ENCODE data around the gene MSN.
"Not testable (repeated sequence)": the region's sequence is repeated elsewhere in the genome, so short reads cannot be mapped to it uniquely, and the experiment has no call there.

Gene MSN

GRCh38 chrX:65720381-65720964 lies 53.0 kb downstream of the MSN start:
- no peak for FAIRE-seq

- no peak for FAIRE-seq
Measured at GRCh38 chrX:65723706-65724105, 56.3 kb downstream of the MSN start.

- no peak for FAIRE-seq
Measured at GRCh38 chrX:65726715-65727114, 59.3 kb downstream of the MSN start.

- FAIRE-seq = no peak
Measured at GRCh38 chrX:65731684-65732289, 64.3 kb downstream of the MSN start.

- FAIRE-seq = no peak
Measured at GRCh38 chrX:65740909-65741308, 73.5 kb downstream of the MSN start.

- no peak for FAIRE-seq
Measured at GRCh38 chrX:65741823-65742222, 74.4 kb downstream of the MSN start.

- no peak for FAIRE-seq
Measured at GRCh38 chrX:65744965-65745364, 77.5 kb downstream of the MSN start.

- FAIRE-seq = peak; percentile 5
Measured at GRCh38 chrX:65745427-65745826, 78.0 kb downstream of the MSN start.

GRCh38 chrX:65745992-65746391 lies 78.5 kb downstream of the MSN start:
- no peak for FAIRE-seq

GRCh38 chrX:65750674-65751469 lies 83.4 kb downstream of the MSN start:
- no peak for FAIRE-seq

- no peak for FAIRE-seq
Measured at GRCh38 chrX:65751519-65751918, 84.1 kb downstream of the MSN start.

GRCh38 chrX:65752294-65752693 lies 84.8 kb downstream of the MSN start:
- no peak for FAIRE-seq

GRCh38 chrX:65755786-65756185 lies 88.3 kb downstream of the MSN start:
- peak; percentile 82 for FAIRE-seq

GRCh38 chrX:65757943-65758342 lies 90.5 kb downstream of the MSN start:
- no peak for FAIRE-seq

- FAIRE-seq = no peak
Measured at GRCh38 chrX:65758505-65758904, 91.1 kb downstream of the MSN start.

- FAIRE-seq = not testable (repeated sequence)
Measured at GRCh38 chrX:65759525-65759924, 92.1 kb downstream of the MSN start.

GRCh38 chrX:65769564-65770292 lies 102.3 kb downstream of the MSN start:
- peak; percentile 57 for FAIRE-seq

- no peak for FAIRE-seq
Measured at GRCh38 chrX:65772842-65773241, 105.4 kb downstream of the MSN start.

GRCh38 chrX:65781845-65782244 lies 114.4 kb downstream of the MSN start:
- FAIRE-seq = no peak

- no peak for FAIRE-seq
Measured at GRCh38 chrX:65783746-65784145, 116.3 kb downstream of the MSN start.

Measured in colon (tissue), 2 donors.